Measurements from ENCODE around the gene SLC16A3.

SLC16A3 gene

GRCh38 chr17:82255402-82255972 is 26.6 kb downstream of the SLC16A3 start:
- no peak for ATAC-seq
- TF ChIP-seq PPARA (CRISPR knock-in tag; IDR thresholded peaks at IDR 0.05; ENCODE audit: borderline replicate concordance) (no peak), SNAI2 (CRISPR knock-in tag; IDR thresholded peaks at IDR 0.05) (no peak), TCF4 (CRISPR knock-in tag; IDR thresholded peaks at IDR 0.05; ENCODE audit: borderline replicate concordance) (no peak), ZFP3 (CRISPR knock-in tag; IDR thresholded peaks at IDR 0.05) (no peak), ZFP30 (CRISPR knock-in tag; IDR thresholded peaks at IDR 0.05) (no peak), OSR1 (CRISPR knock-in tag; IDR thresholded peaks at IDR 0.05) (no peak), ZNF8 (CRISPR knock-in tag; IDR thresholded peaks at IDR 0.05) (no peak), RARB (CRISPR knock-in tag; IDR thresholded peaks at IDR 0.05) (no peak), TOX (CRISPR knock-in tag; IDR thresholded peaks at IDR 0.05; ENCODE audit: borderline replicate concordance) (no peak)
- TF ChIP-seq, protein P1, sequence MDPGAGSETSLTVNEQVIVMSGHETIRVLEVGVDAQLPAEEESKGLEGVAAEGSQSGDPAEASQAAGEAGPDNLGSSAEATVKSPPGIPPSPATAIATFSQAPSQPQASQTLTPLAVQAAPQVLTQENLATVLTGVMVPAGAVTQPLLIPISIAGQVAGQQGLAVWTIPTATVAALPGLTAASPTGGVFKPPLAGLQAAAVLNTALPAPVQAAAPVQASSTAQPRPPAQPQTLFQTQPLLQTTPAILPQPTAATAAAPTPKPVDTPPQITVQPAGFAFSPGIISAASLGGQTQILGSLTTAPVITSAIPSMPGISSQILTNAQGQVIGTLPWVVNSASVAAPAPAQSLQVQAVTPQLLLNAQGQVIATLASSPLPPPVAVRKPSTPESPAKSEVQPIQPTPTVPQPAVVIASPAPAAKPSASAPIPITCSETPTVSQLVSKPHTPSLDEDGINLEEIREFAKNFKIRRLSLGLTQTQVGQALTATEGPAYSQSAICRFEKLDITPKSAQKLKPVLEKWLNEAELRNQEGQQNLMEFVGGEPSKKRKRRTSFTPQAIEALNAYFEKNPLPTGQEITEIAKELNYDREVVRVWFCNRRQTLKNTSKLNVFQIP (CRISPR knock-in tag; IDR thresholded peaks at IDR 0.05; ENCODE audit: borderline replicate concordance, low read depth): no peak

DNA sequence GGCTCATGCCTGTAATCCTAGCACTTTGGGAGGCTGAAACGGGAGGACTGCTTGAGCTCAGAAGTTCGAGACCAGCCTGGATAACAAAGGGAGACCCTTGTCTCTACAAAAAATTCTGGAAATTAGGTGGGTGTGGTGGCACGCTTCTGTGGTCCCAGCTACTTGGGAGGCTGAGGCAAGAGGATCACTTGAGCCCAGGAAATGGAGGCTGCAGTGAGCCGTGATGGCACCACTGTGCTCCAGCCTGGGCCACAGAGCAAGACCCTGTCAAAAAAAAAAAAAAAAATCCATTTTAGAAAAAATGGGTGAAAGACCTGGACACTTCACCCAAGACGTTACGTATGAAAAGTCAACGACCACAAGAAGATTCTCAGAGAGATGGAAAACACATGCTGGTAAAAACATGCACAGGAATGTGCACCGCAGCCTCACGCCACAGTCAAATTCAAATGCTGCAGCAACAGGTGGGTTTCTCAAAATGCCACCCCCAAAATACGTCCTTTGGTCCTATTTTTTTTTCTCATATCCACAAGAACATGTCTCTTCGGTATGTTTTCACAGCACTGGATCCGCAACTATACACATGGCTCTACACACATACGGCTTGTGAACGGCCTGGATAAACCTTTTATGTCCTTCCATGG is 27.5 kb downstream of the SLC16A3 start:
- no peak for ATAC-seq

More for the DNA sequence above, 27.5 kb downstream of the SLC16A3 start:
- no peak for TF ChIP-seq CSRNP3 (CRISPR knock-in tag; IDR thresholded peaks at IDR 0.05)
- TF ChIP-seq CSDC2 (CRISPR knock-in tag; IDR thresholded peaks at IDR 0.05): no peak
- no peak for TF ChIP-seq ZNF70 (CRISPR knock-in tag; IDR thresholded peaks at IDR 0.05)
- TF ChIP-seq PATZ1 (CRISPR knock-in tag; IDR thresholded peaks at IDR 0.05; ENCODE audit: borderline replicate concordance): no peak
- no peak for TF ChIP-seq CREB5 (CRISPR knock-in tag; IDR thresholded peaks at IDR 0.05; ENCODE audit: low read depth)
- TF ChIP-seq SNAI2 (CRISPR knock-in tag; IDR thresholded peaks at IDR 0.05): no peak
- TF ChIP-seq GLIS3 (CRISPR knock-in tag; IDR thresholded peaks at IDR 0.05): no peak
- TF ChIP-seq, protein P1 (CRISPR knock-in tag; IDR thresholded peaks at IDR 0.05; ENCODE audit: borderline replicate concordance, low read depth): no peak
- no peak for TF ChIP-seq ISL1 (CRISPR knock-in tag; IDR thresholded peaks at IDR 0.05)
- no peak for TF ChIP-seq TOX (CRISPR knock-in tag; IDR thresholded peaks at IDR 0.05; ENCODE audit: borderline replicate concordance)
- TF ChIP-seq ESRRG (CRISPR knock-in tag; IDR thresholded peaks at IDR 0.05): no peak
- no peak for TF ChIP-seq ZFP3 (CRISPR knock-in tag; IDR thresholded peaks at IDR 0.05)
- no peak for TF ChIP-seq ZNF8 (CRISPR knock-in tag; IDR thresholded peaks at IDR 0.05)
